PC-9 (cell line): ENCODE results near the gene CD96. TPM values are rescaled to one million over a fixed set of nuclear protein-coding genes. Genes with fewer than 3 reads are reported as not detected.

ENCODE experiments used
- BruUV-seq: library from RNA; stranded (reverse); fragments of 400-500 nt; replicated peaks from 2 replicates; lab custom pipeline; 2021; lab: Mats Ljungman, UMichigan
- CTCF ChIA-PET: fragments of 300-600 bp; sonication (Branson Sonifier 250); formaldehyde crosslinking; loops from one replicate; lab custom pipeline; 2022; ENCODE audit warnings: antibody characterized with exemption; lab: Charles Lee
- POLR2A ChIA-PET: fragments of 300-600 bp; sonication (Branson Sonifier 250); formaldehyde crosslinking; loops from one replicate; lab custom pipeline; 2022; ENCODE audit warnings: antibody characterized with exemption; ENCODE audit not compliant: unreplicated experiment; lab: Charles Lee
- DNase-seq, 2 experiments: peaks; one replicate each; pipeline versions ENCODE4 v3.0.0 to v3.0.0-alpha.2; 2015 to 2022; ENCODE audit warnings: mixed read lengths in 1 of 2
- H2AFZ ChIP-seq: fragments of 200-600 bp; sonication (generic); 2 replicates; pipeline ENCODE4 v1.8.1; 2017; ENCODE audit warnings: antibody characterized with exemption
- H3F3A ChIP-seq: fragments of 200-600 bp; sonication (generic); 2 replicates; pipeline ENCODE4 v1.8.1; 2017; ENCODE audit warnings: antibody characterized with exemption, mild to moderate bottlenecking, low read depth; ENCODE audit not compliant: insufficient read depth
- H3K27ac ChIP-seq: fragments of 200-600 bp; sonication (generic); 2 replicates; pipeline ENCODE4 v1.6.1; 2016; ENCODE audit warnings: mixed run types
- H3K27me3 ChIP-seq: fragments of 200-600 bp; sonication (generic); 2 replicates; pipeline ENCODE4 v1.6.1; 2016; ENCODE audit warnings: low read depth, mixed run types; ENCODE audit not compliant: insufficient read depth
- H3K36me3 ChIP-seq: fragments of 200-600 bp; sonication (generic); 2 replicates; pipeline ENCODE4 v1.6.1; 2016; ENCODE audit warnings: low read depth, mixed run types
- H3K4me1 ChIP-seq: fragments of 200-600 bp; sonication (generic); replicated peaks from 2 replicates; pipeline ENCODE4 v1.6.1; 2016; ENCODE audit warnings: mixed run types; ENCODE audit not compliant: insufficient read depth
- H3K4me2 ChIP-seq: fragments of 200-600 bp; sonication (generic); 2 replicates; pipeline ENCODE4 v1.6.1; 2017; ENCODE audit warnings: mixed run types
- H3K4me3 ChIP-seq: fragments of 200-600 bp; sonication (generic); 2 replicates; pipeline ENCODE4 v1.6.1; 2016; ENCODE audit warnings: mixed run types
- H3K79me2 ChIP-seq: fragments of 200-600 bp; sonication (generic); 2 replicates; pipeline ENCODE4 v1.6.1; 2017; ENCODE audit warnings: low read depth, mixed run types
- H3K9me2 ChIP-seq: fragments of 200-600 bp; sonication (generic); 2 replicates; pipeline ENCODE4 v1.8.1; 2017; ENCODE audit warnings: mild to moderate bottlenecking; ENCODE audit not compliant: insufficient read depth
- H3K9me3 ChIP-seq: fragments of 200-600 bp; sonication (generic); 2 replicates; pipeline ENCODE4 v1.8.1; 2016; ENCODE audit warnings: low read depth; ENCODE audit not compliant: insufficient read depth
- H4K20me1 ChIP-seq: fragments of 200-600 bp; sonication (generic); 2 replicates; pipeline ENCODE4 v1.8.1; 2017; ENCODE audit not compliant: insufficient read depth
- EZH2 ChIP-seq: fragments of 200-600 bp; sonication (generic); IDR thresholded peaks from 2 replicates; pipeline ENCODE4 v1.8.0; 2017; ENCODE audit warnings: antibody characterized with exemption, low read depth
- intact Hi-C: fragments of 100-400 bp; cut with micrococcal nuclease; formaldehyde crosslinking; loops from one replicate; pipeline ENCODE4 v1.10.0; 2022; ENCODE audit not compliant: unreplicated experiment
- total RNA-seq: library from RNA; stranded (reverse); gene quantifications from 2 replicates; pipeline ENCODE4 v1.2.3, GENCODE V29; 2021
- TF ChIP-seq, protein P1 (sequence below): fragments of 200-600 bp; sonication (generic); conservative IDR thresholded peaks from 2 replicates; pipeline ENCODE4 v1.6.1; 2017; ENCODE audit warnings: mixed run types, antibody characterized with exemption, mild to moderate bottlenecking, moderate library complexity

Gene CD96
- total RNA-seq, 1 experiment from 2014 or later: 0.11 TPM

DNA sequence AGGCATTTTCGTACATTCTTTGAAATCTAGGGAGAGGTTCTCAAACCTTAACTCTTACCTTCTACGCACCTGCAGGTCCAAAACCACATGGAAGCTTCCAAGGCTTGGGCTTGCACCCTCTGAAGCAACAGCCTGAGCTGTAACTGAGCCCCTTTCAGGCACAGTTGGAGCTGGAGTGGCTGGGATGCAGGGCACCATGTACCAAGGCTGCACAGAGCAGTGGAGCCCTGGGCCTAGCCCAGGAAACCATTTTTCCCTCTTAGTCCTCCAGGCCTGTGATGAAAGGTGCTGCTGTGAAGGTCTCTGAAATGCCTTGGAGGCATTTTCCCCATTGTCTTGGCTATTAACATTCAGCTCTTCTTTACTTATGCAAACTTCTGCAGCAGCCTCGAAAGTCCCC is 120.0 kb downstream of the CD96 start:
- no peak overlapping the region for H3K4me3 ChIP-seq
- no peak for DNase-seq
- H3F3A ChIP-seq: no peaks in the 10 kb centered on the region
- intact Hi-C loops: no loop called here
- H3K9me2 ChIP-seq: no peaks in the 10 kb centered on the region
- peaks cover 22% of the 10 kb centered on the region for H3K9me3 ChIP-seq
- no TSS peak for BruUV-seq
- no peak overlapping the region for H2AFZ ChIP-seq
- POLR2A ChIA-PET: no interaction called here
- H3K4me2 ChIP-seq: no peak overlapping the region
- CTCF ChIA-PET: no interaction called here
- no peaks in the 10 kb centered on the region for H3K27me3 ChIP-seq
- no peak overlapping the region for H3K27ac ChIP-seq
- H3K36me3 ChIP-seq: no peaks in the 10 kb centered on the region
- H3K4me1 ChIP-seq: no peaks in the 10 kb centered on the region
- no peak for TF ChIP-seq EZH2
- TF ChIP-seq, protein P1, sequence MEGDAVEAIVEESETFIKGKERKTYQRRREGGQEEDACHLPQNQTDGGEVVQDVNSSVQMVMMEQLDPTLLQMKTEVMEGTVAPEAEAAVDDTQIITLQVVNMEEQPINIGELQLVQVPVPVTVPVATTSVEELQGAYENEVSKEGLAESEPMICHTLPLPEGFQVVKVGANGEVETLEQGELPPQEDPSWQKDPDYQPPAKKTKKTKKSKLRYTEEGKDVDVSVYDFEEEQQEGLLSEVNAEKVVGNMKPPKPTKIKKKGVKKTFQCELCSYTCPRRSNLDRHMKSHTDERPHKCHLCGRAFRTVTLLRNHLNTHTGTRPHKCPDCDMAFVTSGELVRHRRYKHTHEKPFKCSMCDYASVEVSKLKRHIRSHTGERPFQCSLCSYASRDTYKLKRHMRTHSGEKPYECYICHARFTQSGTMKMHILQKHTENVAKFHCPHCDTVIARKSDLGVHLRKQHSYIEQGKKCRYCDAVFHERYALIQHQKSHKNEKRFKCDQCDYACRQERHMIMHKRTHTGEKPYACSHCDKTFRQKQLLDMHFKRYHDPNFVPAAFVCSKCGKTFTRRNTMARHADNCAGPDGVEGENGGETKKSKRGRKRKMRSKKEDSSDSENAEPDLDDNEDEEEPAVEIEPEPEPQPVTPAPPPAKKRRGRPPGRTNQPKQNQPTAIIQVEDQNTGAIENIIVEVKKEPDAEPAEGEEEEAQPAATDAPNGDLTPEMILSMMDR: no peak
- no peaks in the 10 kb centered on the region for H3K79me2 ChIP-seq
- H4K20me1 ChIP-seq: no peaks in the 10 kb centered on the region

DNA sequence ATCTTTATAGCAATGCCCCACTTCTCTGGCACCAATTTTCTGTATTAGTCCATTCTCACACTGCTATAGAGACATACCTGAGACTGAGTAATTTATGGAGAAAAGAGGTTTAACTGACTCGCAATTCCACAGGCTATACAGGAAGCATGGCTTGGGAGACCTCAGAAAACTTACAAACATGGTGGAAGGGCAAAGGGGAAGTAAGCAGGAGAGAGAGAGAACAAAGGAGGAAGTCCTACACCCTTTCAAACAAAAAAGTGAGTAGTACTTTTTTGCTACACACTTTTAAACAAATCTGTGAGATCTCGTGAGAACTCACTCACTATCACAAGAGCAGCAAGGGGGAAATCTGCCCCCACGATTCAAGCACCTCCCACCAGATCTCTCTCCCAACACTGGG is 120.9 kb downstream of the CD96 start:
- no peaks in the 10 kb centered on the region for H3K36me3 ChIP-seq
- TF ChIP-seq, protein P1: no peak
- TF ChIP-seq EZH2: no peak
- H3K4me2 ChIP-seq: no peak overlapping the region
- ChIA-PET CTCF (no interaction called here), POLR2A (no interaction called here)
- H3K79me2 ChIP-seq: no peaks in the 10 kb centered on the region
- peaks cover 1% of the 10 kb centered on the region; the same call in 1 of the 2 replicates for H3K4me1 ChIP-seq
- intact Hi-C loops: no loop called here
- no peaks in the 10 kb centered on the region for H3K9me2 ChIP-seq
- BruUV-seq: no TSS peak
- peaks cover 22% of the 10 kb centered on the region for H3K9me3 ChIP-seq
- no peak for DNase-seq
- no peaks in the 10 kb centered on the region for H4K20me1 ChIP-seq
- no peaks in the 10 kb centered on the region for H3K27me3 ChIP-seq
- H2AFZ ChIP-seq: no peak overlapping the region
- H3F3A ChIP-seq: no peaks in the 10 kb centered on the region
- no peak overlapping the region for H3K4me3 ChIP-seq
- no peak overlapping the region for H3K27ac ChIP-seq

DNA sequence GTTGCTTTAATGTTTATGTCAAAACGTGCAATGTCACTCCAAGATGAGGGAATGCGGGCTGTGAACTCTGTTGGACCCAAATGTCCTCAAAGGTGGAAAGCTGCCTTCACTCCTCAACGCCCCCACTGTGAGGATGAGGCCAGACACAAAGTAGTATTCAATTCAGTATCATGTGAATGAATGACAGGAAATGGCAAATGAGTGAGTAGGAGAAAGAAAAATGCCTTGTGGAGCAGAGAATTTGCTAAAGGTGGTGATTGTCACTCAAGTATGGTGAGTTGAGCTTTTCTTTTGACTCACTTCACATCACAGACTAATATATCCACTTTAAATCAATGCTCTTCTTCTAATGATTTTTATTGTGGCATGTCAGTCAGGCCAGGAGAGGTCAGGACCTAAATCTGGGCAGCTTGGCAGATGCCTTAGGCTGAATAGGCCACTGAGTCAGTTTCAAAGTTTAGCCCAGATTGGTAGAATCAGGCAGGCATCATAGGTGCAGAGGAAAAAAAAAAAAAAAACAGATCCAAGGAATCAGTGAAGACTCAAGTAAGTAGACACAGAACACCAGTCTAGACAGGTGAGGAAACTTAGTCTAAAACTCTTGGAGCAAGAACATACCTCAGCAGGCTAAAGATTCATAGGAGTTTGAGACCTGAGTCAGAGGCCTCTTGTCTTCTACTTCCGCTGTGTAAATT is 124.2 kb downstream of the CD96 start:
- Histone ChIP-seq H3K9me2 (no peaks in the 10 kb centered on the region), H3F3A (no peaks in the 10 kb centered on the region), H3K36me3 (no peaks in the 10 kb centered on the region), H3K4me3 (no peak overlapping the region), H3K4me2 (no peak overlapping the region), H3K79me2 (no peaks in the 10 kb centered on the region), H3K9me3 (peaks cover 22% of the 10 kb centered on the region), H2AFZ (no peak overlapping the region), H4K20me1 (no peaks in the 10 kb centered on the region), H3K27me3 (no peaks in the 10 kb centered on the region), H3K27ac (no peak overlapping the region), H3K4me1 (peaks cover 16% of the 10 kb centered on the region)
- TF ChIP-seq EZH2: no peak
- TF ChIP-seq, protein P1: no peak
- no TSS peak for BruUV-seq
- intact Hi-C loops: no loop called here
- ChIA-PET POLR2A (no interaction called here), CTCF (interaction anchor here (0.7 to 1.5 kb wide), 3 partner anchors 50 to 1875 kb away, joined by 5 to 11 read pairs (median 9); no protein-coding TSS in a partner anchor)
- no peak for DNase-seq
